GM21528 (cell line): ENCODE results near the gene PTAFR.
A peak's percentile ranks its signal among the peaks of the same experiment; 100 is the strongest.

Experiments
- ATAC-seq: cut with Tn5 transposase; IDR thresholded peaks from one replicate; pipeline ENCODE4 v1.9.1; 2021; ENCODE audit warnings: mild to moderate bottlenecking, moderate library complexity; ENCODE audit not compliant: unreplicated experiment, low FRiP score

Gene PTAFR

GRCh38 chr1:28176492-28177470 lies at the start of gene PTAFR:
Gene PTAFR, minus strand, starts transcription at chr1:28176690. Its CDS starts 25,669 bp downstream, at chr1:28151021.
- ATAC-seq = no peak

GRCh38 chr1:28213315-28213714 lies 36.8 kb upstream of the PTAFR start:
- no peak for ATAC-seq

- no peak for ATAC-seq
Observed at GRCh38 chr1:28209700-28210099, 33.2 kb upstream of the PTAFR start.

- ATAC-seq = no peak
Observed at GRCh38 chr1:28208818-28209441, 32.4 kb upstream of the PTAFR start.

- ATAC-seq = no peak
Observed at GRCh38 chr1:28205243-28205642, 28.8 kb upstream of the PTAFR start.

GRCh38 chr1:28200234-28200873 lies 23.9 kb upstream of the PTAFR start:
- peak; percentile 4 for ATAC-seq

GRCh38 chr1:28199328-28200233 lies 23.1 kb upstream of the PTAFR start:
- ATAC-seq = peak; percentile 87

- no peak for ATAC-seq
Observed at GRCh38 chr1:28197682-28198415, 21.4 kb upstream of the PTAFR start.

- no peak for ATAC-seq
Observed at GRCh38 chr1:28196330-28196729, 19.8 kb upstream of the PTAFR start.

GRCh38 chr1:28195780-28196179 lies 19.3 kb upstream of the PTAFR start:
- no peak for ATAC-seq

- ATAC-seq = no peak
Observed at GRCh38 chr1:28194326-28195035, 18.0 kb upstream of the PTAFR start.

GRCh38 chr1:28193701-28194161 lies 17.2 kb upstream of the PTAFR start:
- no peak for ATAC-seq

GRCh38 chr1:28190996-28191645 lies 14.6 kb upstream of the PTAFR start:
- no peak for ATAC-seq

- no peak for ATAC-seq
Observed at GRCh38 chr1:28190337-28190979, 14.0 kb upstream of the PTAFR start.

- no peak for ATAC-seq
Observed at GRCh38 chr1:28185071-28185470, 8.6 kb upstream of the PTAFR start.

- no peak for ATAC-seq
Observed at GRCh38 chr1:28180306-28181305, 4.1 kb upstream of the PTAFR start.
